ENCODE data around the gene PRKAR2B. TPM values are rescaled to one million over a fixed set of nuclear protein-coding genes. Genes with fewer than 3 reads are reported as not detected.
A peak's percentile ranks its signal among the peaks of the same experiment; 100 is the strongest.

The PRKAR2B gene
- polyA plus RNA-seq, 3 donors: 2.5 to 5.6 (median 3.5) TPM

GRCh38 chr7:107043491-107043890 is 1.0 kb upstream of the PRKAR2B start:
- Histone ChIP-seq H3K4me2 (replicated peaks; ENCODE audit: extremely low read depth, low read length, poor library complexity, severe bottlenecking) (no peak overlapping the region), H3K36me3 (replicated peaks in 1 of 2; ENCODE audit: control insufficient read depth in 1 of 2, insufficient read depth in 2 of 2, low read length in 2 of 2) (no peaks in the 10 kb centered on the region), H3K9me3 (replicated peaks in 1 of 2; ENCODE audit: control insufficient read depth in 1 of 2, insufficient read depth in 1 of 2, low read length in 2 of 2) (no peaks in the 10 kb centered on the region), H3K4me3 (replicated peaks in 1 of 3; ENCODE audit: low read depth in 2 of 3, low read length in 3 of 3) (no peak overlapping the region), H3K4me1 (ENCODE audit: control insufficient read depth in 1 of 2, insufficient read depth in 2 of 2, low read length in 2 of 2) (peaks cover 21 to 47% of the 10 kb centered on the region in 2 donors), H3K79me2 (ENCODE audit: insufficient read depth, low read length) (peaks cover 28% of the 10 kb centered on the region), H3K27ac (ENCODE audit: low read depth in 1 of 2, low read length in 2 of 2) (no peak overlapping the region), H2AFZ (ENCODE audit: insufficient read depth, low read depth, low read length, poor library complexity, severe bottlenecking) (no peak overlapping the region), H3K9ac (ENCODE audit: insufficient read depth, low read length, poor library complexity, severe bottlenecking) (no peak overlapping the region), H4K20me1 (ENCODE audit: insufficient read depth, low read length) (no peaks in the 10 kb centered on the region), H3K27me3 (ENCODE audit: control insufficient read depth in 2 of 2, insufficient read depth in 2 of 2, low read length in 2 of 2) (no peaks in the 10 kb centered on the region)
- peaks cover 0 to 2% of the 10 kb centered on the region in 2 donors for H3K36me3 Mint-ChIP-seq
- no peak overlapping the region for H3K4me3 Mint-ChIP-seq
- no peak for TF ChIP-seq CTCF (IDR thresholded peaks at IDR 0.05)
- peaks cover 0 to 3% (median 0%) of the 10 kb centered on the region in 7 donors for H3K9me3 Mint-ChIP-seq
- no peak for DNase-seq
- H3K4me1 Mint-ChIP-seq: peaks cover 44% of the 10 kb centered on the region
- H3K27ac Mint-ChIP-seq: no peak overlapping the region
- WGBS (ENCODE audit: insufficient coverage): no CpG with 5 or more reads among the region's 4 CpGs
- peaks cover 0 to 3% (median 0%) of the 10 kb centered on the region in 3 donors for H3K27me3 Mint-ChIP-seq (ENCODE audit: low read depth in 3 of 3)
- intact Hi-C loops (cut with micrococcal nuclease): no loop called here

GRCh38 chr7:107043921-107044346 is 571 bp upstream of the PRKAR2B start:
- Histone ChIP-seq H2AFZ (ENCODE audit: insufficient read depth, low read depth, low read length, poor library complexity, severe bottlenecking) (peak overlapping the region; percentile 74), H3K27me3 (ENCODE audit: control insufficient read depth in 2 of 2, insufficient read depth in 2 of 2, low read length in 2 of 2) (no peaks in the 10 kb centered on the region), H3K9ac (ENCODE audit: insufficient read depth, low read length, poor library complexity, severe bottlenecking) (no peak overlapping the region), H4K20me1 (ENCODE audit: insufficient read depth, low read length) (no peaks in the 10 kb centered on the region), H3K27ac (ENCODE audit: low read depth in 1 of 2, low read length in 2 of 2) (no peak overlapping the region), H3K9me3 (replicated peaks in 1 of 2; ENCODE audit: control insufficient read depth in 1 of 2, insufficient read depth in 1 of 2, low read length in 2 of 2) (no peaks in the 10 kb centered on the region), H3K79me2 (ENCODE audit: insufficient read depth, low read length) (peaks cover 31% of the 10 kb centered on the region), H3K4me1 (ENCODE audit: control insufficient read depth in 1 of 2, insufficient read depth in 2 of 2, low read length in 2 of 2) (peaks cover 19 to 42% of the 10 kb centered on the region in 2 donors), H3K36me3 (replicated peaks in 1 of 2; ENCODE audit: control insufficient read depth in 1 of 2, insufficient read depth in 2 of 2, low read length in 2 of 2) (no peaks in the 10 kb centered on the region), H3K4me3 (replicated peaks in 1 of 3; ENCODE audit: low read depth in 2 of 3, low read length in 3 of 3) (peak overlapping the region; percentile 31 to 79 (median 73)), H3K4me2 (replicated peaks; ENCODE audit: extremely low read depth, low read length, poor library complexity, severe bottlenecking) (peak overlapping the region; percentile 93)
- no CpG with 5 or more reads among the region's 6 CpGs for WGBS (ENCODE audit: insufficient coverage)
- H3K4me3 Mint-ChIP-seq: peak overlapping the region; percentile 69 to 79
- no peak for DNase-seq
- H3K27ac Mint-ChIP-seq: no peak overlapping the region
- H3K36me3 Mint-ChIP-seq: peaks cover 0 to 2% of the 10 kb centered on the region in 2 donors
- peaks cover 0 to 3% (median 0%) of the 10 kb centered on the region in 3 donors for H3K27me3 Mint-ChIP-seq (ENCODE audit: low read depth in 3 of 3)
- peaks cover 0 to 3% (median 0%) of the 10 kb centered on the region in 7 donors for H3K9me3 Mint-ChIP-seq
- peaks cover 40% of the 10 kb centered on the region for H3K4me1 Mint-ChIP-seq
- intact Hi-C loops (cut with micrococcal nuclease): no loop called here
- TF ChIP-seq CTCF (IDR thresholded peaks at IDR 0.05): no peak

All from CD14-positive monocyte (primary cell).